Body of pancreas (tissue), 4 donors: ENCODE measurements around the gene MGMT. TPM values are rescaled to one million over a fixed set of nuclear protein-coding genes. Genes with fewer than 3 reads are reported as not detected.

Experiments used
- ATAC-seq: fragments of 150-250 bp; one replicate; pipeline ENCODE4 v1.9.1; 2016
- DNase-seq, 4 donors: peaks; one replicate each; pipeline ENCODE4 v3.0.0-alpha.2; 2019
- H3K27ac ChIP-seq, 4 donors: fragments of 200-600 bp; sonication (generic); 1 replicate in 3 of 4; 2 replicates in 1 of 4; pipeline versions ENCODE4 v1.5.1 to v1.6.1; 2016 to 2019; ENCODE audit warnings: mild to moderate bottlenecking in 1 of 4, mixed read lengths in 1 of 4, moderate library complexity in 1 of 4
- H3K27me3 ChIP-seq, 2 donors: fragments of 200-600 bp; sonication (generic); one replicate each; pipeline ENCODE4 v1.6.0; 2016; ENCODE audit warnings: mild to moderate bottlenecking in 1 of 2
- H3K36me3 ChIP-seq, 2 donors: fragments of 200-600 bp; sonication (generic); replicated peaks in 1 of 2; 2 replicates each; pipeline ENCODE4 v1.5.1; 2016; ENCODE audit warnings: low read depth in 2 of 2; ENCODE audit not compliant: insufficient read depth in 1 of 2
- H3K4me1 ChIP-seq: fragments of 200-600 bp; sonication (generic); one replicate; pipeline ENCODE4 v1.6.0; 2016
- H3K4me3 ChIP-seq, 2 donors: fragments of 200-600 bp; sonication (generic); 1 replicate in 1 of 2; 2 replicates in 1 of 2; pipeline ENCODE4 v1.5.1; 2016 to 2019
- H3K9me3 ChIP-seq, 3 donors: fragments of 200-600 bp; sonication (generic); 1 replicate in 2 of 3; 2 replicates in 1 of 3; pipeline ENCODE4 v1.5.1; 2016
- CTCF ChIP-seq, 7 experiments: fragments of 450-650 bp in 4 of 7; fragments of 200-600 bp in 3 of 7; sonication (generic) in 3 of 7; IDR thresholded peaks; one replicate each; pipeline ENCODE4 v1.5.1; 2016 to 2019; ENCODE audit warnings: antibody characterized with exemption in 7 of 7
- POLR2A ChIP-seq, 3 donors: fragments of 450-650 bp; IDR thresholded peaks; one replicate each; pipeline ENCODE4 v1.6.1; 2016; ENCODE audit warnings: antibody characterized with exemption in 3 of 3, mild to moderate bottlenecking in 2 of 3
- WGBS, 2 donors: methylation state at CpG; one replicate each; pipeline ENCODE4 v1.1.5; 2017; 5-methylcytosine and 5-hydroxymethylcytosine counted together
- intact Hi-C: fragments of 100-400 bp; cut with DNase I; formaldehyde crosslinking; loops from one replicate; pipeline ENCODE4 v1.15.1; 2023
- total RNA-seq, 2 donors: library from RNA; depleted of rRNA; stranded (reverse); fragments of >200 nt; gene quantifications; one replicate each; pipeline ENCODE4 v1.1.0, GENCODE V29; 2016

Gene MGMT
- total RNA-seq, 2 donors from 2014 or later: 13.7 to 25.4 TPM

DNA sequence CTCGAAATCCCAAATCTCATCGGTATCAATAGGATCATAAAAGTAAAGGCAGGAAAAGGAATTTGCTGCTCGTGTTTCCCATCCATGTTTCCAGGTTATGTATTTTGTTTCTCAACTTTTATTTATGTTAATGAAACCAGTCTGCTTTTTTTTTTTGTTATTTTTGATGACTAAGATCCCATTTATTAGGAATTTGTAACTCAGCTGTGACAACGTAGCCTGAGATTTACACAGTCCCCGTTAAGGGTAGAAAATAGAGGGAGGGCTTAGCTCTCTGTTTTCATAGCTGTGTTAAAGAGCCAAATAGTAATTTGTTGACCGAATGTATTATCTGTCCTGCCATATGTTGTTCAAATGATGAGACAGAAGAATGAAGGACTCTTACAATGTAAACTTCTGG is 164.0 kb downstream of the MGMT start:
- Histone ChIP-seq H3K4me3 (no peak overlapping the region), H3K36me3 (no peaks in the 10 kb centered on the region), H3K27me3 (no peaks in the 10 kb centered on the region), H3K4me1 (no peaks in the 10 kb centered on the region), H3K27ac (no peak overlapping the region), H3K9me3 (no peaks in the 10 kb centered on the region)
- TF ChIP-seq CTCF (IDR thresholded peaks at IDR 0.05) (no peak), POLR2A (IDR thresholded peaks at IDR 0.05) (no peak)
- ATAC-seq (no peak), DNase-seq (no peak)
- WGBS, 2 donors: 86 to 90% methylated on average over 6 of the region's 6 CpGs
- intact Hi-C loops: no loop called here

- TF ChIP-seq POLR2A (IDR thresholded peaks at IDR 0.05): no peak
- no peak for TF ChIP-seq CTCF (IDR thresholded peaks at IDR 0.05)
- WGBS, 2 donors: 88 to 91% methylated on average over 17 of the region's 17 CpGs
- intact Hi-C loops: no loop called here
- Histone ChIP-seq H3K27me3 (no peaks in the 10 kb centered on the region), H3K36me3 (no peaks in the 10 kb centered on the region), H3K4me1 (no peaks in the 10 kb centered on the region), H3K4me3 (no peak overlapping the region), H3K27ac (no peak overlapping the region), H3K9me3 (no peaks in the 10 kb centered on the region)
- no peak for ATAC-seq
- no peak for DNase-seq
These were observed 165.0 kb downstream of the MGMT start for GRCh38 chr10:129631870-129632623.

GRCh38 chr10:129637010-129637409 is 170.0 kb downstream of the MGMT start:
- Histone ChIP-seq H3K4me1 (no peaks in the 10 kb centered on the region), H3K27ac (no peak overlapping the region), H3K36me3 (no peaks in the 10 kb centered on the region), H3K27me3 (no peaks in the 10 kb centered on the region), H3K9me3 (no peaks in the 10 kb centered on the region), H3K4me3 (no peak overlapping the region)
- 90 to 91% methylated on average over 3 of the region's 3 CpGs for WGBS, 2 donors
- no peak for TF ChIP-seq CTCF (IDR thresholded peaks at IDR 0.05)
- TF ChIP-seq POLR2A (IDR thresholded peaks at IDR 0.05): no peak
- DNase-seq (no peak), ATAC-seq (no peak)
- intact Hi-C loops: no loop called here

DNA sequence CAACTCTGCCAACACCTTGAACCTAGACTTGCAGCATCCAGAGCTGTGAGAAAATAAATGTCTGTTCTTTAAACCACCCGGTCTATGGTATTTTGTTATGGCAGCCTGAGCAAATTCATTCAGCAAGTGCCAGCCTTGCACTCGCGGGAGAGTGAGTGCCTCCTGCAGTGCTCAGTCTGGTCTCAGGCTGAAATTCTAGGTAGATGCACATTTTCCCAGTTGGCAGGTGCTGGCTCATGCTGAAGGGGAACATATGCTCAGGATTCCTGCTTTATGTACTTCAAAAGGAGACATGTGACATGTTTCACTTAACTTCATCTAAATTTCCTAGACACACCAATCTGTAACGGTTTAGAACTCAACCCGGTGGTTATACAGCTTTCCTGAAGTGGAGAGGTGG is 170.8 kb downstream of the MGMT start:
- no peak for TF ChIP-seq CTCF (IDR thresholded peaks at IDR 0.05)
- no peak for TF ChIP-seq POLR2A (IDR thresholded peaks at IDR 0.05)
- WGBS, 2 donors: 94% methylated on average over 4 to 5 of the region's 5 CpGs
- no peak for DNase-seq
- no peaks in the 10 kb centered on the region for H3K27me3 ChIP-seq
- ATAC-seq: no peak
- no peaks in the 10 kb centered on the region for H3K9me3 ChIP-seq
- no peaks in the 10 kb centered on the region for H3K36me3 ChIP-seq
- intact Hi-C loops: no loop called here
- H3K27ac ChIP-seq: no peak overlapping the region
- no peak overlapping the region for H3K4me3 ChIP-seq
- H3K4me1 ChIP-seq: no peaks in the 10 kb centered on the region

- H3K9me3 ChIP-seq: no peaks in the 10 kb centered on the region
- no peak for TF ChIP-seq POLR2A (IDR thresholded peaks at IDR 0.05)
- no peak for TF ChIP-seq CTCF (IDR thresholded peaks at IDR 0.05)
- 89 to 99% methylated on average over 2 of the region's 2 CpGs for WGBS, 2 donors
- intact Hi-C loops: no loop called here
- DNase-seq (no peak), ATAC-seq (no peak)
- H3K27ac ChIP-seq: no peak overlapping the region
- no peak overlapping the region for H3K4me3 ChIP-seq
- H3K27me3 ChIP-seq: no peaks in the 10 kb centered on the region
- no peaks in the 10 kb centered on the region for H3K36me3 ChIP-seq
- H3K4me1 ChIP-seq: no peaks in the 10 kb centered on the region
These were observed 174.3 kb downstream of the MGMT start for GRCh38 chr10:129641351-129641750.
